Activated B cell treated with CpG ODN at 0.5 μM for 24 hours (primary cell): ENCODE results near the gene PLCB1. TPM values are rescaled to one million over a fixed set of nuclear protein-coding genes. Genes with fewer than 3 reads are reported as not detected.
A peak's percentile ranks its signal among the peaks of the same experiment; 100 is the strongest.

Experiments
- ATAC-seq: fragments of 200-7000 bp; cut with Tn5 transposase; one replicate; pipeline ENCODE4 v1.10.0; 2021; ENCODE audit warnings: low read depth, mild to moderate bottlenecking, moderate library complexity
- CTCF ChIA-PET: fragments of 350-600 bp; sonication (Branson Sonifier 250); formaldehyde crosslinking; loops from one replicate; lab custom pipeline; 2021; ENCODE audit warnings: antibody characterized with exemption; lab: Charles Lee
- POLR2A ChIA-PET: fragments of 350-600 bp; sonication (Branson Sonifier 250); formaldehyde crosslinking; loops from one replicate; lab custom pipeline; 2021; ENCODE audit warnings: antibody characterized with exemption; lab: Charles Lee
- DNase-seq: peaks from one replicate; pipeline ENCODE4 v3.0.0; 2022
- H3K27ac Mint-ChIP-seq: one replicate; pipeline ENCODE4 v1.8.0; 2020; ENCODE audit warnings: mixed read lengths
- H3K27me3 Mint-ChIP-seq: one replicate; pipeline ENCODE4 v1.8.0; 2021; ENCODE audit warnings: mixed read lengths
- H3K36me3 Mint-ChIP-seq: one replicate; pipeline ENCODE4 v1.8.0; 2021; ENCODE audit warnings: low read depth, mixed read lengths
- H3K4me1 Mint-ChIP-seq: one replicate; pipeline ENCODE4 v1.8.0; 2021; ENCODE audit warnings: mixed read lengths
- H3K4me3 Mint-ChIP-seq: one replicate; pipeline ENCODE4 v1.8.0; 2020; ENCODE audit warnings: mild to moderate bottlenecking, mixed read lengths
- H3K9me3 Mint-ChIP-seq: one replicate; pipeline ENCODE4 v1.8.0; 2020; ENCODE audit warnings: mixed read lengths
- intact Hi-C: fragments of 100-400 bp; cut with micrococcal nuclease; formaldehyde crosslinking; loops from one replicate; pipeline ENCODE4 v1.15.1; 2024
- total RNA-seq: library from RNA; stranded (reverse); gene quantifications from 2 replicates; pipeline ENCODE4 v1.2.3, GENCODE V29; 2022
- TF ChIP-seq, protein P1 (sequence below): fragments of 200-600 bp; IDR thresholded peaks from one replicate; pipeline ENCODE4 v1.8.0; 2022; ENCODE audit warnings: antibody characterized with exemption, mild to moderate bottlenecking

Gene PLCB1
- total RNA-seq, 1 donor from 2014 or later = 0.86 TPM

GRCh38 chr20:8601542-8601912 lies 469.5 kb downstream of the PLCB1 start:
- intact Hi-C loops = loop anchor here (5.0 to 10.0 kb wide), 2 partner anchors 199 to 587 kb away; partner anchors contain the start of gene TMX4
- Mint-ChIP-seq H3K27ac (peak overlapping the region; percentile 13), H3K9me3 (no peaks in the 10 kb centered on the region), H3K36me3 (no peaks in the 10 kb centered on the region), H3K4me3 (no peak overlapping the region), H3K27me3 (no peaks in the 10 kb centered on the region), H3K4me1 (peaks cover 29% of the 10 kb centered on the region)
- TF ChIP-seq, protein P1, sequence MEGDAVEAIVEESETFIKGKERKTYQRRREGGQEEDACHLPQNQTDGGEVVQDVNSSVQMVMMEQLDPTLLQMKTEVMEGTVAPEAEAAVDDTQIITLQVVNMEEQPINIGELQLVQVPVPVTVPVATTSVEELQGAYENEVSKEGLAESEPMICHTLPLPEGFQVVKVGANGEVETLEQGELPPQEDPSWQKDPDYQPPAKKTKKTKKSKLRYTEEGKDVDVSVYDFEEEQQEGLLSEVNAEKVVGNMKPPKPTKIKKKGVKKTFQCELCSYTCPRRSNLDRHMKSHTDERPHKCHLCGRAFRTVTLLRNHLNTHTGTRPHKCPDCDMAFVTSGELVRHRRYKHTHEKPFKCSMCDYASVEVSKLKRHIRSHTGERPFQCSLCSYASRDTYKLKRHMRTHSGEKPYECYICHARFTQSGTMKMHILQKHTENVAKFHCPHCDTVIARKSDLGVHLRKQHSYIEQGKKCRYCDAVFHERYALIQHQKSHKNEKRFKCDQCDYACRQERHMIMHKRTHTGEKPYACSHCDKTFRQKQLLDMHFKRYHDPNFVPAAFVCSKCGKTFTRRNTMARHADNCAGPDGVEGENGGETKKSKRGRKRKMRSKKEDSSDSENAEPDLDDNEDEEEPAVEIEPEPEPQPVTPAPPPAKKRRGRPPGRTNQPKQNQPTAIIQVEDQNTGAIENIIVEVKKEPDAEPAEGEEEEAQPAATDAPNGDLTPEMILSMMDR = no peak
- POLR2A ChIA-PET = interaction anchor here (0.7 kb wide), 1 partner anchor 98 kb away, joined by 3 read pairs; no protein-coding TSS in a partner anchor
- DNase-seq (no peak), ATAC-seq (no peak)
- CTCF ChIA-PET = no interaction called here

GRCh38 chr20:8602389-8603116 lies 470.5 kb downstream of the PLCB1 start:
- peak overlapping the region; percentile 90 for H3K27ac Mint-ChIP-seq
- H3K36me3 Mint-ChIP-seq = no peaks in the 10 kb centered on the region
- no peaks in the 10 kb centered on the region for H3K9me3 Mint-ChIP-seq
- H3K4me1 Mint-ChIP-seq = peaks cover 29% of the 10 kb centered on the region
- peak overlapping the region; percentile 82 for H3K4me3 Mint-ChIP-seq
- H3K27me3 Mint-ChIP-seq = no peaks in the 10 kb centered on the region
- ATAC-seq (peak; percentile 68), DNase-seq (no peak)
- ChIA-PET CTCF (no interaction called here), POLR2A (no interaction called here)
- intact Hi-C loops = loop anchor here (5.0 to 10.0 kb wide), 2 partner anchors 200 to 588 kb away; partner anchors contain the start of gene TMX4
- TF ChIP-seq, protein P1 = no peak

DNA sequence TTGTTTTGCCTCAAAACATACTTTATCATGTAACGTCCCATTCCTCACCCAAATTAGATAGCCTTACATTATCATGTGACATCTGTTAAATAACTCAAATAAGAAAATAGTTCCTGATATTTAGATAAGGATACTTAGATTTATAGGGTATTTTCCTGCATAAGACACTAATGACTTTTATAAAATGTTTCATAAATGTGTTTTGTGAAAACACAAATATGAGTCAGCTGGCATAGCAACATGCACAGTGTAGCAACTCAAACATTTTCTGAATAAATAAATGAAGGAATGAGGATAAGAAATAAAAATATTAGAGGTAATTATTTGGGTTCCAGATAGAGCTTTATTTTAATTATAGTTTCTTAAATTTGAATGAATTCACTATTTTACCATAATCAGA lies 476.4 kb downstream of the PLCB1 start:
- Mint-ChIP-seq H3K4me3 (no peak overlapping the region), H3K4me1 (peaks cover 5% of the 10 kb centered on the region), H3K27ac (no peak overlapping the region), H3K9me3 (no peaks in the 10 kb centered on the region), H3K36me3 (no peaks in the 10 kb centered on the region), H3K27me3 (no peaks in the 10 kb centered on the region)
- CTCF ChIA-PET = no interaction called here
- TF ChIP-seq, protein P1 = no peak
- intact Hi-C loops = loop anchor here (10.0 kb wide), 1 partner anchor 594 kb away; the partner anchor contains the start of gene TMX4
- DNase-seq = no peak
- ATAC-seq = no peak
- POLR2A ChIA-PET = no interaction called here

DNA sequence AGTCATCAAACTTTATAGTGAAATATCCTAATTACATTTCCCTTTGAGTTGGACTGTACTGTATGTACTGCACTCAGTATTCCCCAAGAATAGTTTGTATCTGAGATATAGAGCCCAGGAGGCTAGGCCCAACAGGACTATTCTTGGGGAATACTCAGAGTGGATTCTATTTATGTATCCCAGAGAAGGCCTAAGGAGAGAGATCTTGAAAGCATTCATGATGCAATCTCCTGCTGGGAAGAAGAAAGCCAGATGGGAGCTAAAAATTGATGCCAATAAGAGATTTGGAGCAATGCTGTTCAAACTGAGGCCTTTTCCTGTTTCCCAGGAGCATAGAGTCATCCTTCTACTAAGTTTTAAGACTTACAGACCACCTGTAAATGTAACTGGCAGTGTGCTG lies 484.7 kb downstream of the PLCB1 start:
- DNase-seq (no peak), ATAC-seq (no peak)
- no peaks in the 10 kb centered on the region for H3K4me1 Mint-ChIP-seq
- ChIA-PET CTCF (no interaction called here), POLR2A (no interaction called here)
- no peaks in the 10 kb centered on the region for H3K27me3 Mint-ChIP-seq
- TF ChIP-seq, protein P1 = no peak
- no peaks in the 10 kb centered on the region for H3K9me3 Mint-ChIP-seq
- no peak overlapping the region for H3K4me3 Mint-ChIP-seq
- H3K27ac Mint-ChIP-seq = no peak overlapping the region
- intact Hi-C loops = no loop called here
- H3K36me3 Mint-ChIP-seq = no peaks in the 10 kb centered on the region

DNA sequence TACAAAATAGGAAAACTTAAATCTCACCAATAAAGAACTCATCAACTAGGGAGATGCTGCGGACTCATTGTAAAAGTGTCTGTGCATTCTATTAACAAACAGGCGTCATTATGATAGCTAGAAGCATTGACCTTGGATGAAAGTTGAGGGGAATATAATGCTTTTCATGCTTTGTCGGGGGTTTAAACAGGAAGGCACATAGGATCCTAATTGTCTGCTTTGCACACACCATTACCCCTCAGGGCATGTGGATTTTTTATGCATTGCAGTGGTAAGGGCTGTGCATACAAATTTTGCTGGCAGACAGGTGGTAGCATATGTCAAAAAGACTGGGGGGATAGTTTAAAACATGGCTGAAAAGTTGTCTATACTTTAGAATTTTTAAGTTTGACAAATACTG lies 488.9 kb downstream of the PLCB1 start:
- Mint-ChIP-seq H3K36me3 (no peaks in the 10 kb centered on the region), H3K4me1 (no peaks in the 10 kb centered on the region), H3K27ac (no peak overlapping the region), H3K4me3 (no peak overlapping the region), H3K27me3 (no peaks in the 10 kb centered on the region), H3K9me3 (no peaks in the 10 kb centered on the region)
- POLR2A ChIA-PET = no interaction called here
- intact Hi-C loops = no loop called here
- ATAC-seq = no peak
- DNase-seq = no peak
- CTCF ChIA-PET = no interaction called here
- TF ChIP-seq, protein P1 = no peak
